Retinal pigment epithelial cell (primary cell): Measurements from ENCODE around the gene SLC26A4.

Experiments used
- DNase-seq: peaks from one replicate; pipeline ENCODE4 v3.0.0-alpha.2; 2010; ENCODE audit warnings: low read depth
- H3K4me3 ChIP-seq: 2 replicates; pipeline ENCODE4 v1.5.1; 2011; ENCODE audit warnings: mild to moderate bottlenecking, low read length, control low read depth, moderate library complexity
- TF ChIP-seq, protein P1 (sequence below): conservative IDR thresholded peaks from 2 replicates; pipeline ENCODE4 v1.5.1; 2011; ENCODE audit warnings: low read depth, low read length, control low read depth, inconsistent platforms

The SLC26A4 gene

GRCh38 chr7:107743567-107744344 is 83.1 kb downstream of the SLC26A4 start, which contains the start of gene CBLL1:
CBLL1 (plus strand) TSS chr7:107744142; CDS start chr7:107744164, 22 bp downstream.
- DNase-seq = peak; percentile 84
- TF ChIP-seq, protein P1, sequence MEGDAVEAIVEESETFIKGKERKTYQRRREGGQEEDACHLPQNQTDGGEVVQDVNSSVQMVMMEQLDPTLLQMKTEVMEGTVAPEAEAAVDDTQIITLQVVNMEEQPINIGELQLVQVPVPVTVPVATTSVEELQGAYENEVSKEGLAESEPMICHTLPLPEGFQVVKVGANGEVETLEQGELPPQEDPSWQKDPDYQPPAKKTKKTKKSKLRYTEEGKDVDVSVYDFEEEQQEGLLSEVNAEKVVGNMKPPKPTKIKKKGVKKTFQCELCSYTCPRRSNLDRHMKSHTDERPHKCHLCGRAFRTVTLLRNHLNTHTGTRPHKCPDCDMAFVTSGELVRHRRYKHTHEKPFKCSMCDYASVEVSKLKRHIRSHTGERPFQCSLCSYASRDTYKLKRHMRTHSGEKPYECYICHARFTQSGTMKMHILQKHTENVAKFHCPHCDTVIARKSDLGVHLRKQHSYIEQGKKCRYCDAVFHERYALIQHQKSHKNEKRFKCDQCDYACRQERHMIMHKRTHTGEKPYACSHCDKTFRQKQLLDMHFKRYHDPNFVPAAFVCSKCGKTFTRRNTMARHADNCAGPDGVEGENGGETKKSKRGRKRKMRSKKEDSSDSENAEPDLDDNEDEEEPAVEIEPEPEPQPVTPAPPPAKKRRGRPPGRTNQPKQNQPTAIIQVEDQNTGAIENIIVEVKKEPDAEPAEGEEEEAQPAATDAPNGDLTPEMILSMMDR = peak; percentile 70
- peak within 1 kb of the TSS; percentile 94 for H3K4me3 ChIP-seq

GRCh38 chr7:107744345-107744750 is 83.7 kb downstream of the SLC26A4 start:
- H3K4me3 ChIP-seq = peak overlapping the region; percentile 94
- TF ChIP-seq, protein P1 = no peak
- DNase-seq = no peak

- no peak overlapping the region for H3K4me3 ChIP-seq
- no peak for DNase-seq
- TF ChIP-seq, protein P1 = no peak
Observed at GRCh38 chr7:107746006-107746405, 85.4 kb downstream of the SLC26A4 start.

DNA sequence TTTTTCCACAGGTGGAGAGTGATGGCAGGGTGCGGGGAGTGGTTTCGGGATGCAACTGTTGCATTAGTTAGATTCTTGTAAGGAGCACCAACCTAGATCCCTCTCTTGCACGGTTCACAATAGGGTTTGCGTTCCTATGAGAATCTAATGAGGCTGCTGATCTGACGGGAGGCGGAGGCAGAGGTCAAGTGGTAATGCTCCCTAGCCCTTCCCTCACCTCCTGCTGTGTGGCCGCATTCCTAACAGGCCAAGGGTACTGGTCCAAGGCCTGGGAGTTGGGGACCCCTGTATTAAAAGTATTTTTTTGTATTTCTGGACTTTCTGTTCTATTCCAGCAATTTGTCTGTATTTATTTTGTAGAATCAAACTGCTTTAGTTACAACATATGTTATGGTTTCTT is 90.5 kb downstream of the SLC26A4 start:
- no peak overlapping the region for H3K4me3 ChIP-seq
- DNase-seq = no peak
- TF ChIP-seq, protein P1 = no peak

- DNase-seq = no peak
- H3K4me3 ChIP-seq = no peak overlapping the region
- TF ChIP-seq, protein P1 = peak; percentile 6
Observed at GRCh38 chr7:107754642-107755041, 94.0 kb downstream of the SLC26A4 start.

DNA sequence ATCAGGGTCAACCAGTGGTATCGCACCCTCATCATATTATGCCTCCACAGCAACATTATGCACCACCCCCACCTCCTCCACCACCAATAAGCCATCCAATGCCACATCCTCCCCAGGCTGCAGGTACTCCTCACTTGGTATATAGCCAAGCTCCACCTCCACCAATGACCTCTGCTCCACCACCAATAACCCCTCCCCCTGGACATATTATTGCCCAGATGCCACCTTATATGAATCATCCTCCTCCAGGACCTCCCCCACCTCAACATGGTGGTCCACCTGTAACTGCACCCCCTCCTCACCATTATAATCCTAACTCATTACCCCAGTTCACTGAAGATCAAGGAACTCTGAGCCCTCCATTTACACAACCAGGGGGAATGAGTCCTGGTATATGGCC is 98.0 kb downstream of the SLC26A4 start:
- TF ChIP-seq, protein P1 = no peak
- DNase-seq = no peak
- no peak overlapping the region for H3K4me3 ChIP-seq

DNA sequence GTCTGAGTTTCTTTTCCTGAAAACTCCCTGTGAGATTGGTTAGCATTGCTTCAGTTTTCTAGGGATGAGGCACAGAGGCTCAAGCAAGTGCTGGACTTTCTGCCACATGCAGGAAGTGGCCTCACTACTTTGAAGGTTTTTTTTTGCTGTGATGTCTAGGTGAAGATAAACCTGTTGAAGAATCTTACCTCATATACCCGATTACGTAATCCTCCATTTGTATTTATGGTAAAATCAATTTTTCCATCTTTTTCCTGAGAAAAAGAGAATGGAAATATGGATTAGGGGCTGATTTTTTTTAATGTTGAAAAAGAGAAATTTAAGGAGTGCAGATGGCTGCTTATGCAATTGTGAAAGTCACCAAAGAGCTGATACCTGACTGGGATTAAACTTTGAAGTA is 106.8 kb downstream of the SLC26A4 start:
- no peak overlapping the region for H3K4me3 ChIP-seq
- TF ChIP-seq, protein P1 = no peak
- no peak for DNase-seq
